HepG2 (cell line): Measurements from ENCODE around the gene SHLD1. TPM values are rescaled to one million over a fixed set of nuclear protein-coding genes. Genes with fewer than 3 reads are reported as not detected.

Experiments used
- ARID2 ChIP-seq: sonication (generic); formaldehyde crosslinking; IDR thresholded peaks from 2 replicates; pipeline ENCODE4 v1.8.1; 2022; ENCODE audit warnings: mild to moderate bottlenecking, missing genetic modification reagents, borderline replicate concordance
- CAMTA2 ChIP-seq: sonication (generic); formaldehyde crosslinking; IDR thresholded peaks from 2 replicates; pipeline ENCODE4 v1.4.0; 2020; ENCODE audit warnings: mild to moderate bottlenecking, missing genetic modification reagents, borderline replicate concordance
- DPF2 ChIP-seq: sonication (generic); formaldehyde crosslinking; IDR thresholded peaks from 2 replicates; pipeline ENCODE4 v1.4.0; 2020; ENCODE audit warnings: mild to moderate bottlenecking, low read depth, missing genetic modification reagents, borderline replicate concordance
- ETV5 ChIP-seq: IDR thresholded peaks from 2 replicates; pipeline ENCODE4 v1.6.1; 2018; ENCODE audit warnings: missing biosample characterization, missing genetic modification reagents, inconsistent platforms, borderline replicate concordance
- FOSL1 ChIP-seq: sonication (generic); formaldehyde crosslinking; IDR thresholded peaks from 2 replicates; pipeline ENCODE4 v1.9.0; 2021; ENCODE audit warnings: missing genetic modification reagents, borderline replicate concordance
- KDM2A ChIP-seq: sonication (generic); formaldehyde crosslinking; IDR thresholded peaks from 2 replicates; pipeline ENCODE4 v1.4.0; 2020; ENCODE audit warnings: low read depth, missing genetic modification reagents, borderline replicate concordance
- KDM3A ChIP-seq: IDR thresholded peaks from 2 replicates; pipeline ENCODE4 v1.6.1; 2018; ENCODE audit warnings: low read depth, missing compliant biosample characterization
- MBD4 ChIP-seq: IDR thresholded peaks from 2 replicates; pipeline ENCODE4 v1.6.1; 2012; ENCODE audit warnings: low read length, inconsistent platforms, borderline replicate concordance
- NFIC ChIP-seq: IDR thresholded peaks from 2 replicates; pipeline ENCODE4 v1.6.1; 2012; ENCODE audit warnings: mild to moderate bottlenecking, low read length, inconsistent platforms
- NFYC ChIP-seq: IDR thresholded peaks from 2 replicates; pipeline ENCODE4 v1.6.1; 2016; ENCODE audit warnings: missing genetic modification reagents, missing compliant biosample characterization
- NR1H2 ChIP-seq: sonication (generic); formaldehyde crosslinking; IDR thresholded peaks from 2 replicates; pipeline ENCODE4 v1.8.1; 2022; ENCODE audit warnings: low read depth, missing genetic modification reagents, borderline replicate concordance
- RBM39 ChIP-seq: fragments of 200-400 bp; formaldehyde crosslinking; IDR thresholded peaks from one replicate; pipeline ENCODE4 v1.6.1; 2018; ENCODE audit warnings: antibody characterized with exemption, mild to moderate bottlenecking, low read depth, low read length; ENCODE audit not compliant: poor library complexity, severe bottlenecking
- TP53 ChIP-seq: sonication (generic); formaldehyde crosslinking; conservative IDR thresholded peaks from 2 replicates; pipeline ENCODE4 v1.4.0; 2020; ENCODE audit warnings: missing genetic modification reagents
- ZNF607 ChIP-seq: sonication (generic); formaldehyde crosslinking; IDR thresholded peaks from 2 replicates; pipeline ENCODE4 v1.5.1; 2020; ENCODE audit warnings: missing genetic modification reagents, mild to moderate bottlenecking, borderline replicate concordance
- ZNF749 ChIP-seq: sonication (generic); formaldehyde crosslinking; IDR thresholded peaks from 2 replicates; pipeline ENCODE4 v1.8.0; 2022; ENCODE audit warnings: mild to moderate bottlenecking, missing genetic modification reagents, moderate library complexity, borderline replicate concordance
- ZNF878 ChIP-seq: sonication (generic); formaldehyde crosslinking; IDR thresholded peaks from 2 replicates; pipeline ENCODE4 v1.8.1; 2023; ENCODE audit warnings: mild to moderate bottlenecking, missing genetic modification reagents, moderate library complexity
- polyA plus RNA-seq, 8 experiments: library from polyadenylated mRNA; depleted of rRNA in 3 of 8; stranded (reverse) in 7 of 8; unstranded in 1 of 8; fragments of >200 nt; fragmentation: Illumina TruSeq in 4 of 8; extraction: Trizol in 4 of 8; gene quantifications; 2 replicates each; pipeline versions ENCODE4 v1.2.1 to v1.2.3, GENCODE V29; 2011 to 2016; ENCODE audit warnings: low read depth in 4 of 8, missing spikeins in 1 of 8, mixed read lengths in 1 of 8; ENCODE audit not compliant: insufficient read depth in 1 of 8
- total RNA-seq, 5 experiments: library from RNA; depleted of rRNA; stranded (reverse); fragments of >200 nt; fragmentation: Illumina TruSeq; extraction: Trizol; gene quantifications; 2 replicates each; pipeline ENCODE4 v1.2.3, GENCODE V29; 2016; ENCODE audit warnings: low read depth in 1 of 5
- TF ChIP-seq, protein P1 (sequence below): sonication (generic); formaldehyde crosslinking; IDR thresholded peaks from 2 replicates; pipeline ENCODE4 v1.4.0; 2020; ENCODE audit warnings: mild to moderate bottlenecking, missing genetic modification reagents
- TF ChIP-seq, protein P2 (sequence below): sonication (generic); formaldehyde crosslinking; IDR thresholded peaks from 2 replicates; pipeline ENCODE4 v1.5.1; 2020; ENCODE audit warnings: mild to moderate bottlenecking, missing genetic modification reagents, borderline replicate concordance
- TF ChIP-seq, protein P3 (sequence below): sonication (generic); formaldehyde crosslinking; IDR thresholded peaks from 2 replicates; pipeline ENCODE4 v1.4.0; 2020; ENCODE audit warnings: missing genetic modification reagents, borderline replicate concordance

The SHLD1 gene
- total and polyA plus RNA-seq, 2 of the 13 experiments (the other 11 are each of a cell fraction or from before 2014, with no cell fraction given) = 8.9 to 10.0 TPM

DNA sequence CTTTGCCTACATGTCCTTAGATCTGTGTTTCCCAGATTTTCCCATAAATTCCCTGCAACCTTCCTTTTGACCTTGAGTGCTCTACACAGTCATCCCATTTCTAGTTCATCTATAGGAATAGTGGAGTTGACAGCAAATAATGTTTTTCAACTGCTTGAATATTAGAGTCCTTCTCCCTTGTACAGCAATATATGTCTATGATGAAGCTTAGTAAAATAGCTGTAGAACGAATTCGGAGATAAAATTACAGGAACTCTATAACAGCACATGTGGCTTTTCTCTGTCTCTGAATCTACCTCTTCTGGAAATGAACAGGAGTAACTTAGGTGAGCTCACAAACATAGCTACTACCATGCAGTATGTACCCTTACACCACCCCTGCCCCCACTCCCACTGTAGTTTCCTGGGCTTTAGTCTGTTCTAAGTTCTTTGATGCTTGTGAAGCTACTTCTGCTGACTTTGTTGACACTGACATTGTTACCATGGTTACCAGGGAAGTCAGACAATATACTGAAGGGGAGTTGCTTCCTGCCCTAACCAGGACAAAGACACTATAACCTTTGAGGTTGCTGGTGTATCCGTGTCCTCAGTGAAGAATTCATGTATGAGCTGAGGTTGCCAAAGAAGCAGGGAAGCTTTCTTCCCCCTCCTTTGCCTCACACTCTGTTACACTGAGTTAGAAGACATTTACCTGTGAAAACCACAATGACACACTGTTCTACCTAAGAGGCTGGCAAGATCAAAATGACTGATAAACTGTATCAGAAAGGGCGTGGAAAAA is 35.8 kb upstream of the SHLD1 start (continued):
- TF ChIP-seq KDM2A (no peak), DPF2 (CRISPR knock-in tag) (peak; percentile 69; the same call in 1 of the 2 replicates), FOSL1 (CRISPR knock-in tag) (0 out of 2 replicates have a peak, but pooled peaks have one; percentile 0), NR1H2 (CRISPR knock-in tag) (no peak), ZNF878 (CRISPR knock-in tag) (0 out of 2 replicates have a peak, but pooled peaks have one; percentile 33), ARID2 (CRISPR knock-in tag) (no peak), ZNF607 (CRISPR knock-in tag) (no peak), RBM39 (no peak), MBD4 (no peak), KDM3A (CRISPR knock-in tag) (no peak), NFIC (no peak; the same call in 1 of the 2 replicates), ZNF749 (CRISPR knock-in tag) (no peak), TP53 (no peak), NFYC (CRISPR knock-in tag) (no peak), ETV5 (CRISPR knock-in tag) (peak; percentile 94; the same call in 1 of the 2 replicates), CAMTA2 (no peak)
- TF ChIP-seq, protein P1, sequence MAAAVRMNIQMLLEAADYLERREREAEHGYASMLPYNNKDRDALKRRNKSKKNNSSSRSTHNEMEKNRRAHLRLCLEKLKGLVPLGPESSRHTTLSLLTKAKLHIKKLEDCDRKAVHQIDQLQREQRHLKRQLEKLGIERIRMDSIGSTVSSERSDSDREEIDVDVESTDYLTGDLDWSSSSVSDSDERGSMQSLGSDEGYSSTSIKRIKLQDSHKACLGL (CRISPR knock-in tag) = no peak
- TF ChIP-seq, protein P2, sequence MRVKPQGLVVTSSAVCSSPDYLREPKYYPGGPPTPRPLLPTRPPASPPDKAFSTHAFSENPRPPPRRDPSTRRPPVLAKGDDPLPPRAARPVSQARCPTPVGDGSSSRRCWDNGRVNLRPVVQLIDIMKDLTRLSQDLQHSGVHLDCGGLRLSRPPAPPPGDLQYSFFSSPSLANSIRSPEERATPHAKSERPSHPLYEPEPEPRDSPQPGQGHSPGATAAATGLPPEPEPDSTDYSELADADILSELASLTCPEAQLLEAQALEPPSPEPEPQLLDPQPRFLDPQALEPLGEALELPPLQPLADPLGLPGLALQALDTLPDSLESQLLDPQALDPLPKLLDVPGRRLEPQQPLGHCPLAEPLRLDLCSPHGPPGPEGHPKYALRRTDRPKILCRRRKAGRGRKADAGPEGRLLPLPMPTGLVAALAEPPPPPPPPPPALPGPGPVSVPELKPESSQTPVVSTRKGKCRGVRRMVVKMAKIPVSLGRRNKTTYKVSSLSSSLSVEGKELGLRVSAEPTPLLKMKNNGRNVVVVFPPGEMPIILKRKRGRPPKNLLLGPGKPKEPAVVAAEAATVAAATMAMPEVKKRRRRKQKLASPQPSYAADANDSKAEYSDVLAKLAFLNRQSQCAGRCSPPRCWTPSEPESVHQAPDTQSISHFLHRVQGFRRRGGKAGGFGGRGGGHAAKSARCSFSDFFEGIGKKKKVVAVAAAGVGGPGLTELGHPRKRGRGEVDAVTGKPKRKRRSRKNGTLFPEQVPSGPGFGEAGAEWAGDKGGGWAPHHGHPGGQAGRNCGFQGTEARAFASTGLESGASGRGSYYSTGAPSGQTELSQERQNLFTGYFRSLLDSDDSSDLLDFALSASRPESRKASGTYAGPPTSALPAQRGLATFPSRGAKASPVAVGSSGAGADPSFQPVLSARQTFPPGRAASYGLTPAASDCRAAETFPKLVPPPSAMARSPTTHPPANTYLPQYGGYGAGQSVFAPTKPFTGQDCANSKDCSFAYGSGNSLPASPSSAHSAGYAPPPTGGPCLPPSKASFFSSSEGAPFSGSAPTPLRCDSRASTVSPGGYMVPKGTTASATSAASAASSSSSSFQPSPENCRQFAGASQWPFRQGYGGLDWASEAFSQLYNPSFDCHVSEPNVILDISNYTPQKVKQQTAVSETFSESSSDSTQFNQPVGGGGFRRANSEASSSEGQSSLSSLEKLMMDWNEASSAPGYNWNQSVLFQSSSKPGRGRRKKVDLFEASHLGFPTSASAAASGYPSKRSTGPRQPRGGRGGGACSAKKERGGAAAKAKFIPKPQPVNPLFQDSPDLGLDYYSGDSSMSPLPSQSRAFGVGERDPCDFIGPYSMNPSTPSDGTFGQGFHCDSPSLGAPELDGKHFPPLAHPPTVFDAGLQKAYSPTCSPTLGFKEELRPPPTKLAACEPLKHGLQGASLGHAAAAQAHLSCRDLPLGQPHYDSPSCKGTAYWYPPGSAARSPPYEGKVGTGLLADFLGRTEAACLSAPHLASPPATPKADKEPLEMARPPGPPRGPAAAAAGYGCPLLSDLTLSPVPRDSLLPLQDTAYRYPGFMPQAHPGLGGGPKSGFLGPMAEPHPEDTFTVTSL (CRISPR knock-in tag) = no peak; the same call in 1 of the 2 replicates
- TF ChIP-seq, protein P3, sequence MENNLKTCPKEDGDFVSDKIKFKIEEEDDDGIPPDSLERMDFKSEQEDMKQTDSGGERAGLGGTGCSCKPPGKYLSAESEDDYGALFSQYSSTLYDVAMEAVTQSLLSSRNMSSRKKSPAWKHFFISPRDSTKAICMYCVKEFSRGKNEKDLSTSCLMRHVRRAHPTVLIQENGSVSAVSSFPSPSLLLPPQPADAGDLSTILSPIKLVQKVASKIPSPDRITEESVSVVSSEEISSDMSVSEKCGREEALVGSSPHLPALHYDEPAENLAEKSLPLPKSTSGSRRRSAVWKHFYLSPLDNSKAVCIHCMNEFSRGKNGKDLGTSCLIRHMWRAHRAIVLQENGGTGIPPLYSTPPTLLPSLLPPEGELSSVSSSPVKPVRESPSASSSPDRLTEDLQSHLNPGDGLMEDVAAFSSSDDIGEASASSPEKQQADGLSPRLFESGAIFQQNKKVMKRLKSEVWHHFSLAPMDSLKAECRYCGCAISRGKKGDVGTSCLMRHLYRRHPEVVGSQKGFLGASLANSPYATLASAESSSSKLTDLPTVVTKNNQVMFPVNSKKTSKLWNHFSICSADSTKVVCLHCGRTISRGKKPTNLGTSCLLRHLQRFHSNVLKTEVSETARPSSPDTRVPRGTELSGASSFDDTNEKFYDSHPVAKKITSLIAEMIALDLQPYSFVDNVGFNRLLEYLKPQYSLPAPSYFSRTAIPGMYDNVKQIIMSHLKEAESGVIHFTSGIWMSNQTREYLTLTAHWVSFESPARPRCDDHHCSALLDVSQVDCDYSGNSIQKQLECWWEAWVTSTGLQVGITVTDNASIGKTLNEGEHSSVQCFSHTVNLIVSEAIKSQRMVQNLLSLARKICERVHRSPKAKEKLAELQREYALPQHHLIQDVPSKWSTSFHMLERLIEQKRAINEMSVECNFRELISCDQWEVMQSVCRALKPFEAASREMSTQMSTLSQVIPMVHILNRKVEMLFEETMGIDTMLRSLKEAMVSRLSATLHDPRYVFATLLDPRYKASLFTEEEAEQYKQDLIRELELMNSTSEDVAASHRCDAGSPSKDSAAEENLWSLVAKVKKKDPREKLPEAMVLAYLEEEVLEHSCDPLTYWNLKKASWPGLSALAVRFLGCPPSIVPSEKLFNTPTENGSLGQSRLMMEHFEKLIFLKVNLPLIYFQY (CRISPR knock-in tag) = no peak
